OCI-M2 (cell line): Measurements from ENCODE around the gene DUS4L.

ENCODE experiments used
- DNase-seq: peaks from one replicate; lab custom pipeline; 2025; ENCODE audit not compliant: unreplicated experiment; lab: John Stamatoyannopoulos, UW

DUS4L gene

DNA sequence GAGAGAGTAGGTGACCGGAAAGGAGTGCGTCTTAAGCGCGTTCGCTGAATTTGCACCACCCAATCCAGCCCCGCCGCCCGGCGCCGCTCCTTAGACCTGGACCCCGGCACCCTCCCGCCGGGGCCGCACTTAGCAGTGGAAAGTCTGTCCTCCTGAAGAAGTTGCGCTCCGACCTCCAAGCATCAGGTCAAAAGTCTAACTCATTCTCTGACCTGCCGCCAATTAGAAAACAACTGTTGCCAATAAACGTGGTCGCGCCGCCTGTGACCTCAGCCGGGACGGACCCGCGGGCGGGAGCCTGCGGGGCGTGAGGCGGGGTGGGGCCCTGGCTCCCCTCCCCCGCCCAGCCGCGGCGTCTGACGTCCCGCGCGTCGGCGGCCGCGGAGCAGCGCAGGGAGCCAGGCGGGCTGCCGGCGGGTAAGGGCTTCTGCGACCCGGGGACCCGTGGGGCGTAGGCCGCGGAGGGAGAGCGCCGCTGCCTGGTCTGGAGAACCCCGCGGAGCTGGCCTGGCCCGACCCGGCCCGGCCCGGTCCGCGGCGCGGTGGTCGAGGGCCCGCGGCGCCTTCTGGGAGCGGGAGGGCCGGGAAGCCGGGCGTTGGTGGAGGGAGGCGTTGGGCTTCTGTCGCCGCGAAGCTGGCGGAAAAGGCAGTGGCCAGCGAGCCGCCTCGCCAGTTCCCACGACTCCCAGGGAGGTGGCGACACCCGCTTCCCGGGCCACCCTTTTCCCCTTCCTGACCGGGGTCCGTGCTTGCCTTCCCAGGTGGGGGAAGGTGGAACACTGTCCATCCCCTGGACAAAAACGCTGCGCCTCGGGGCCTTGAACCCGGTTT is 16.3 kb downstream of the DUS4L start, which contains the start of gene BCAP29:
TSS of gene BCAP29 (plus strand) at position 362 of the 831 bp plus-strand sequence. CDS start 527 bp downstream, outside the sequence.
- DNase-seq: peak; percentile 54

DNA sequence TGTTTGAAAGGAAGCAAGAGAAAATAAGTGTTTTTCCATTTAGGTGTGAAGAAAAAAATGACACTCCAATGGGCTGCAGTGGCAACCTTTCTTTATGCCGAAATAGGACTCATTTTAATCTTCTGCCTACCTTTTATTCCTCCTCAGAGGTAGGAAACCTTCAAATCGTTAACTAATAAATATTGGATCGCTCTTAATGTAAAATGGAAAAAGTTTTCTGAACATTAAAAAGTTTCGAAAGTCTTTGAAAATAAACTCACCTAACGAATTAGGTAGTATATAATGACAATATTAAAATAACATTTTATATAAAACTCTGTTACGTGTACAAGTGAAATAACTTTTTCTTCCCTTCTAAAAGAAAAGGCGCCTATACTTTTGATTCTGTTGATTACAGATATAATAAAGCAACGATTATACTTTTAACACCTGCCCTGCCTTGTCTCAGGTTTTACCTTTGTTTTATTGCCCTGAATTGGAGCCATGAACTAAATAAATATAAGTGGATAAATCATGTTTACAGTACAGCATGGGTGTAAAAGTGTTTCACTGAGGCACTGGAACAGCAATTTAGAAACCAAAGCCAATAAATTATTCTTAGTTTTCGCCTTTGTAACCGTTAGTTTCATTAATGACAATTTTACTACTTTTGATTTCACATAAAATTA is 17.1 kb downstream of the DUS4L start:
- no peak for DNase-seq

DNA sequence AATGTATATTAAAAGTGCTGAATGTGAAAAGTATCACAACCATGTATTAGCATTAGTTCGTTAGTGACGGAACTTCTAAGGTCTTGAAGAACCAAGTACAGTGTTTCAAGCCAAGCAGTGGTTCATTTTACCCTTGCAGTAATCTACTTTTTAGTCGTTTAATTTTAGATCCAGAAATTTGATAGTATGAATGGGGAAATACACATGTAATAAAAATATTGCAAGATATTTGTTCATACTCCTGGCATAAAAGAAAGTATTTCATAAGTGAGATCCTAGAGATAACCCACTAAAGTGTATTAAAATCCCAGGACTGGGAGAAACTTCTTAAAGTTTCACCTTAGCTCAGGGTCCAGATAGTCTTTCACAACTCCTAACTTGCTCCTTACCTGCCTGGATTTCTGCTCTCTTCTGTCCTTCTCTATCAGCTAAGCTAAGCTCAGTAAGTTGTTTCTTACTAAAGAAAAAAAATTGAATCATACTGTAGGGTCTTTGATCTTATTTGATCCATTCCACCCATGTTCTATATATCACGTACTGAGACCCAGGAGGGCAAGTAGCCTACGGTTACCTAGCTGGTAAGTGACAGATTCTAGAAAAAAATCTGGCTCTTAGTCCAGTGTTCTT is 17.7 kb downstream of the DUS4L start:
- no peak for DNase-seq

DNA sequence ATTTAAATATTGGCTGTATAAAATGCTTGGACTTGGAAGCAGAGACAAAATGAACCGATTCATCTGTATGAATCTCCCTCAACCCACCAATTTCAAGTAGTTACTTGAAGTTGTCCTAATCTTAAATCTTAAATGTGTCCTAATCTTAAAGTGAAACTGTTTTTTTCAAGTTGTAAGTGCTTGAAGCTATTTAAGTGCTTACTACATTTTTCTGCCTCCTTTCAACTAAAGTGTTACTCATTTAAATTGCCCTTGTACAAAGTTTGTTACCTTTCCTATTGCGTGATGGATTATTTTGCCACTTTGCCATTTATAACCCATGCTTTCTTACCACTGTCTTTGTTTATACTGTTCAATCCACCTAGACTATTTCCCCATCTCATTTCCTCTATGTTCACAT is 19.1 kb downstream of the DUS4L start:
- no peak for DNase-seq

DNA sequence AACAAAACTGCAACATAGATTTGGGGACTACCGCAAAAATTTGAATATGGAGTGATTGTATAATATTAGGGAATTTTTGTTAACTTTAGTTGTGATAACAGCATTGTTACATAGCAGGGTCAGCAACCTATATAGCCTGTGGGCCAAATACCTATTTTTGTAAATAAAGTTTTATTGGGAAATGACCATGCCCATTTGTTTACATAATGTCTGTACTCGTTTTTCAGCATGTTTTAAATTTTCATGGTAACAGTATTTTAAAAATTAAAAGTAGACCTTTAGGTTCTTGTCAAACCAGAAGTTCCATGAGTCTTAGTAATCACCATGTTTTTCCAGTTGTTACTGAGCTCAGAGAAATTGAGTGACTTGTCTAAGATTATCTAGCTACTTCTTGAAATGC is 20.9 kb downstream of the DUS4L start:
- no peak for DNase-seq

DNA sequence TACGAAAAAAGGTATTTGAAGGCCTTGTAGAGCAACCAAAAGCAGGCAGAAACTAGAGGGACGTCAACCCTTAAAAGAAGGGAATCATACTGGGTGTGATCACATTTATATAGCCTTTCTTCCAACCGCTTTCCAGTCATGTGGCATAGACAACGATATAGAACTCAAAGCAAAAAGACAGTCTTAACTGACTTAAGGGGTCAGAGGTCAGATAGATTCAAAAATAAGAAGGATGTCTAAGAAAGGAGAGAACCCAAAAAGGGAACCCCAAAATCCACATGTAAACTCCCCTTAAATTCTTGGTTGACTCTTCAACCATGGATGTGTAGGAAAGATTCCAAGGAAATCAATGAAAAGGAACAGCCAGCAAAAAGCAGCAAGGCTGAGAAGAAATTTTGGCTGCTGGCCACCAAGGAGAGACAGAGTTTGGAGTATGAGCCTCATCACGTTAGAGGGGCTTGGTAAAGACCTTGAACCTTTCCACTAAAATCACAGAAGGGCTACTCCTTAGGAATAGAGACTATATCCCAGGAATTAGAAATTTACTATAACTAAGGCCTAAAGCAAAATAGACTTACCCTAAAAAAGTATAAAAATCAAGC is 24.9 kb downstream of the DUS4L start:
- no peak for DNase-seq

DNA sequence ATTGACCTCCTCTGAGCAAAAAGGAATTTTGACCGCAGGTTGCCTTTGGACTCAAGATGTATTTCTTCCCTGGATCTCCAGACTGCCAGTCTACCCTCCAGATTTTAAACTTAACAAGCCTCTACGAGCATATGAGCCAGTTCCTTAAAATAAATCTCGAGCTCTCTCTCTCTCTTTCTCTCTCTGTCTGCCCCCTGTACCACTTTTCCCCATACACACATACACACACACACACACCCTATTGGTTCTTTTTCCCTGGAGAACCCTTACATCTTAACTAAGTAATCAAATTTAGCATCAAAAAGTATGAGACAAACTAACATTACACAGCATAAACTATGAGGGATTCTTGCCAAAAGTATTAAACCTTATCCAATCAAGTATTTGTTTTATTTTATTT is 27.6 kb downstream of the DUS4L start:
- no peak for DNase-seq

DNA sequence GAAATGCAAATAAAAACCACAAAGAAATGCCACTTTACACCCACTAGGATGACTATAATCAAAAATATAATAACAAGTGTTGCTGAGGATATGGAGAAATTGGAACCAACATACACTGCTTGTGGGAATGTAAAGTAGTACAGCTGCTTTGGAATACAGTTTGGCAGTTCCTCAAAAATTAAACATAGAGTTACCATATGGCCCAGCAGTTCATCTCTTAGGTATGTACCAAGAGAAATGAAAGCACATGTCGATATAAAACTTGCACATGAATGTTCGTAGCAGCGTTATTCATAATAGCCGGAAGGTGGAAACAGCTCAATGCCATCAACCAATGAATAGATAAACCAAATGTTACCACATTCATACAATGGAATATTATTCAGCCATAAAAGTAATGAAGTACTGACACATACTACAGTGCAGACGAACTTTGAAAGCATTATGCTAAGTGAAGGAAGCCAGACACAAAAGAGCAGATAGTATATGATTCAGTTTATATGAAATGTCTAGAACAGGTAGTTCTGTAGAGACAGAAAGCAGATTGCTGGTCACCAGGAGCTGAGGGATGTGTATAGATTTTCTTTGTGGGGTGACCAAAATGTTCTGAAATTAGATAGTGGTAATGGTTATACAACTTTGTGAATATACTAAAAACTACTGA is 28.7 kb downstream of the DUS4L start:
- no peak for DNase-seq

DNA sequence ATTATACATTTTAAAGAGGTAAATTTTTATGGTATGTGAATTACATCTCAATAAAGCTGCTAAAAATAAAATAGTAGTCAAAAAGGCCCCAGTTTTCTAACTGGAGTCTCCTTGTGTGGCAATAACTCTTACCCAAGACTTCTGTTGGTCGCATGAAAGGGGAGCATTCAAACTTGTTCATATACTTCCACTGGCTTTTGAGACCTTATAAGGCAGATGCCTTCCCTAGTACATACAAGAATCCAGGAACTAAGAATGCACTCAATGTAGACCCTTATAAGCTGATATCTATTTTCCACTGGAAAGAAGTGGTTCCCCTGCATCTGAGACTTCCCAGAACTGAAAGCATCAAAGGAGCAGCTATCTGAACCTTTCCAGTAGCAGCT is 29.2 kb downstream of the DUS4L start:
- no peak for DNase-seq

DNA sequence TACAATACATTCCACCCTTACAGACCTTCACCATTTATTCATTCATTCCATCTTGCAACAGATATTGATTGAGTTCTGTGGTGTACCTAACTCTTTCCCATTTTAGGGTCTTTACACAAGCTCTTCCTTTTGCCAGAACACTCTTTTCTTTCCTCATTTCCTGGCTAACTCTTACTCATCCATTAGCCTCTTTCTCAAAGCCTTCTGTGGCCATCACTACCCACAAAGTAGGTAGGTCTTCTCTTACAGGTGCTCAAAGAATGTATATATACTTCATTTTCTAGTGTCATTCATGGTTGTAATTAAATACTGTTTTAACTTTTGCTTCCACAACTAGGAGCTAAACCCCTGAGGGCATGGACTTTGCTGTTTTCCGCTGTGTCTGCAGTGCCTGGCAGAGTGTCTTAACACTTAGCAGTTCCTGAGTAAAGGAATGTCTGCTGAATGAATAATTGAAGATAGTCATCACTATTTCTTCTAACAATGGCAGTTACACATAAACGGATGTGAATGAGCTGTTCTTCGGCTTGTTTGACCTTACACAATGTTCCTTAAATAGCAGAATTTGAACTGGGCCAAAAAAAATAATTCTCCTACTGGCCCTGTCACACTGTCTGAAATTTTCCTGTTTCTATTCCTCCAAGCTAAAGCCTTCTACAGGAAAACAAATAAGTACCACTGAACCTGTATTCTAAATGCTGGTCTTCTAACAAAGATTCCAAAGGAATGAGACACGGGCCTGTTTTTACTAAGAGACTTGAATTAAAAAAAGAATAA is 31.4 kb downstream of the DUS4L start:
- DNase-seq: no peak

DNA sequence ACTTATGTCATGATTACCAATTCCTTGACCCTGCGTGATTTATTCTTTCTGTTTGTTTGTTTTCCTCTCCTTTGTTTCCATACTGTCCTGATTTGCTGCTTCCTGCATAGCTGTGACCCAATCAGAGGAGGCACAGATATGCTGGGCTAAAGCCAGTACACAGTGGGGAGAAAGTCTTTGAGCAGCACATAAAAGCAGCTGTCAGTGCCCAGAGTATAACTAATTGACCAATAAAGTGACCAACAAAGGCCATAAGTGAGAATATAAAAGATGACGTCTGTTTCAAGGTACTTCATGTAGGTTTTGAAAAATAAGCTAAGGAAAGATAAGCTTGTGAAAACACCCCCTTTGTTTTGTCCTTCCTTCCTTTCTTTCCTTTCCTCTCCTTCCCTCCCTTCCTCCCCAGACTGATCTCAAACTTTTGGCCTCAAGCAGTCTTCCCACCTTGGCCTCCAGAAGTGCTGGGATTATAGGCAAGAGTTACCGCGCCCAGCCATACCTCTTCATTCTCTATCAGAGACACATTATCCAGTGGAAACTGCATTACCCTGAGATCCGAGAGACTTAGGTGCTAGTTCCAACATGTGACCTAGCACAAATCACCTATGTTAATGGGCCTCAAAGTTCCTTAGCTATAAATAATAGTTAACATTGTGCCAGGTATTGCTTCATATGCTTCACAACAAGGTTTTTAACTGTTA is 33.3 kb downstream of the DUS4L start:
- no peak for DNase-seq

DNA sequence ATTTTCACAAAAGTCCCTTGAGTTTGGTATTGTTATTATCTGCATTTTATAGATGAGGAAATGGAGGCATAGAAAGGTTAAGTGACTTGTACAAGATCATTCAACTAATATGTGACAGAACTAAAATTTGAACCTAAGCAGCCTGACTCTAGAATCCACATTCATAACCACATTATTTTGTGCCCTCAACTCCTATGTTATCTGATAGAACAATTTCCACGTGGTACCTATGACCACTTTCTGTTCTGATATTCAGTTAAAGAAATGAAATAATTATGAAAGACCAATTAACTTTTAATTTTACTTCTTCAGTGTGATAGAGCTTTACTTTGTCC is 33.8 kb downstream of the DUS4L start:
- no peak for DNase-seq

DNA sequence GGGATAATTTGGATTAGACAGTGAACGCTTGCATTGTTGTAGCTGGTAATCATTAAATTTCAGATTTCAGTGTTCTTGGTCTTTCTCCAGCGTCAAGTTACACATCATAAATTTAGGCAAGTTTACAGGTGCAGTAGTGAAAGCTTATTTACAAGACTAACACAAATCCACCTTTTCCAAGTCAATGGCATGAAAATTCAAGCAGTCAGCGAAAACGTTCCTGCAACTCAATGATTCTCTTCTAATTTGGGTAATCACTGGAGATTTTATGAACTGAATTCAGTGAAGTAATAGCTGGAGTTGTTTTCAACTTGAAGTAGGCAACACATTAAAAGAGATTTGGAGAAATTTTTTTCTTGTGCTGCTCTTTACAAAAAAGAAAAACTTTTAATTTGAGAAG is 34.2 kb downstream of the DUS4L start:
- no peak for DNase-seq

DNA sequence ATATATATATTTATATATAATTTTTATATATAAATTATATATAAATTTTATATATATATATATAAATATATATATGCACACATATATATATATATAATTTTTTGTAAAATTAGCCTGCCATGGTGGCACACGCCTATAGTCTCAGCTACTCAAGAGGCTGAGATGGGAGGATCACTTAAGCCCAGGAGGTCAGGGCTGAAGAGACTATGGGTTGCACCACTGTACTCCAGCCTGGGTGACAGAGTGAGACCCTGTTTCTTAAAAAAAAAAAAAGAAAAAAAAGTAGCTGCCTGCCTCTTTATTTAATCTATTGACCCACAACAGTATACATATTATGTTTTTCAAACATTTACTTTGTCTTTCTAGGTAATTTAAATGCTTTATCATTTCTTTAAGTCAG is 35.5 kb downstream of the DUS4L start:
- no peak for DNase-seq

DNA sequence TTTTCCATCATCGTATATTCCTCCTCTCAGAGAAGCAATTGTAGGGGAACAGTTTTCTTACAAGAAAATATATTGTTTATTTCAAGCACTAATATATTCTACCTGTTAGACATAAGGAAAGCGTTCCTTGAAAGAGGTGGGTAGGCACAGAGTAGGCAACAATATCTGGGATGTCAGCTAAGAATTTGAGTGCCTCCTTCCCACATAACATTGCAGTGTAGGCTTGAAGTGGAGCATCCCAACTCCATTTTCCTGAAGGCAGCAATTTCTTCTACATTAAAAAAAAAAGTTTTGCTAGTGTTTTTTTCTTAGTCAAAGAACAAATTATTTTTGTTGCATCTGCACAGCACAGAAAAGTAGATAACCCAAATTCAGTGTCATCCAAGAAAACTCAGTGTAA is 37.0 kb downstream of the DUS4L start:
- DNase-seq: no peak

DNA sequence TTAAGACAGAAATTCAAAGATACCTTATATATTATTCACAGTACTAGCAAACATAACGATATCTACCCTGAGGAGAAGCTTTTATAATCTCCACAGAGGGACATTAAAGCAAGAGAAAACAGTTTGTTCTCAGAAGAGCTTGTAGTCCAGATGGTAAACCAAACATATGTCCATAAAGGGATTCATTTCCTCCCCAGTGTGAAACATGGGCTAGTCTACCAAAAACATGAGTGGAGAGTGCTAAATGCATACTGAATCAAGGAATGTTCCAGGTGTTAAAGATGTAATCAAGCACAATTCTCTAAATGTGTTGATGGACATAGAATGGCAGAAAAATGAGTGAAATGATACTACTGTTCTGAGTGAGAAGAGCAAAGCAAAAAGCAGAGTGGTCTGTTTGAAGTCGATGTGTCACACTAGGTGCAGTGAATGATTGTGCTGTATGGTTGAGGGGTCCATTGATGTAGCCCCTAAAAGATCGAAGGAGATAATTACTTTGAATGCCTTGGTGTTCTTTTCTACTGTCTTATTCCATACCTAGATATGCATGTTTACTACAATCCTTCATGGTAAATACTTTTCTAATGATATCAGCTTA is 41.5 kb downstream of the DUS4L start:
- no peak for DNase-seq

DNA sequence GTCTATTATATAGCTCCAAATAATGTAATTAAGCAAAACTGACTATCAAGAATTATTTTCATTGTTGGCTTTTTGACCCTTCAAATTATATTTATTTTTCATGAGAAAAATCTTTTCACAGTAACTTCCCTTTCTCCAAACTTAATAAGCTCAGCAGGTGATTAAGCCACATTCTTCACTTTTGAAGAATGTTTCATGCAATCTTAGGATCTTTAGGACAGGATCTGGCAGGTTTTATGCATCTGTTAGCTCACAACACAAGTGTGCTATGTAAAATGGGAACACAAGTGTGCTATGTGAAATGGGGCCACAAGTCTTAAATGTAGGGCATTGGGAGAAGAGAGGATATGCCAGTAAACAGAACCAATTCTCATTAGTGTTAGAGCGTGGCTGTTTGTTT is 42.5 kb downstream of the DUS4L start:
- DNase-seq: no peak

DNA sequence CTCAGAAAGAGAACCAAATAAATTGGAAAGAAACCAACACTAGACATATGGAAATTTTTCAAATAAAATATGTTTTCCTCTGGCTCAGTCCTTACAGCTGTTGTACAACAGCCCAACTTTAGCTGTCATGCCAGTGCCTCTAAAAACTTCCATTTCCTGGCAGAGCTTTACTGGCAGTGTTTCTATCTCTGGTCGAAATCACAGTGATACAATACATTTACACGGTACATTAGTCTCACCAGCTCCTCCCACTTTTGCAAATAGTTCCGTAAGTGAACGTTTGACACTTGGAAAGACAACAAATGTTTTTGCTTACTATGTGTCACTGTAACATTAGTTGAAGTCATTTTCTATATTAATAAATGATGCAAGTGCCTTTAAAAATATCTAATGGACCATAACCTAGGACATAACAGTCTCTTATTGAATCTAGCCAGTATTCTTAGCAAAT is 46.1 kb downstream of the DUS4L start:
- DNase-seq: no peak

DNA sequence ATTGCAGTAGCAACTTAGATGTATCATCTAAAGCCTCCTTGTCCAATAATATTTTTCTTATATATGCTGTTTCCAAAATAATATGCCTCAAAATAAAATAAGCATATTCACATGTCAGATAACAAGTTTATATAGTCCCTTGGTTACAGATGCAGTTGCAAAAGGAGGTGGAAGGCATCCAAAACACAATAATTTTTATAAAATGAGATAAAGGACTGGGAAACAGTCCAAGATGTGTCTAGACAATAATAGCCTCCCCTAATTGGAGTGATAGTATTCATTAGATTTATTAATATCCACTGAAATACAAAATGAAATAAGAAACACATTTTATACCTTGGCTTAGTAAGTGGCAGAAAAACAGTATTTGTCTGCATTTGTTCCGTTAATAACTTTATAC is 46.6 kb downstream of the DUS4L start:
- no peak for DNase-seq
